ENCODE data around the gene KLF12. TPM values are rescaled to one million over a fixed set of nuclear protein-coding genes. Genes with fewer than 3 reads are reported as not detected.

Gene KLF12
- total RNA-seq, 1 donor from 2014 or later = 59.9 TPM

DNA sequence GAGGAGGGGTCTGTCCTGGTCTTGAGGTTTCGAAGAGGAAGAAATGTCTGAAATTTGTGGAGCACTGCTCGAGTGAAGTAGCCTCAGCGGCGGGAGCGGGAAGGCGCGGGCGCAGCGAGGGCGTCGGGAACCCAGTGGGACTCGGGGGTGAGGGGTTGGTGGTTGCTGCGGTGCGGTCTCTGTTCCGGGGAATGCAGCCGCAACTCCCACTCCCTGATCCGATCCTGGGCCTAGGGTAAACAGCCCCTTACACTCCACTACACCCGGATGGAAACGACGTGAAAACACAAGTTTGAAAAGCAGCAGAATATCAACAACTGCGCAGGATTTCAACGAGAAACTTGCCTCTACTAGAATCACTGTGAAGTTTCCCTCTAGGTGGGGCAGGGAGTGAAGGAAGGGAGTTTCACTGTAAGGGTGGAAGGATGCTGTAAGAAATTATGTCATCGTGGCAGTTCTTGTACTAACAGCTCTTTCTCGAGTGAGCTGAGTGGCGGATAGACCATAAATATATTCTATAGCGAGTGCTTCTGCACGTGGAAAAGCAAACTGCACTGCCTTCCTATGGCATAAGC, 2.0 kb upstream of the KLF12 start:
- peaks cover 11% of the 10 kb centered on the region for H3K9me3 Mint-ChIP-seq (ENCODE audit: unreplicated experiment)
- H3K4me1 Mint-ChIP-seq (ENCODE audit: low read depth, unreplicated experiment) = peaks cover 4% of the 10 kb centered on the region
- H3K27me3 Mint-ChIP-seq (ENCODE audit: unreplicated experiment) = peaks cover 14% of the 10 kb centered on the region
- peak; percentile 51 for DNase-seq
- no peak overlapping the region for H3K27ac Mint-ChIP-seq (ENCODE audit: unreplicated experiment)
- TF ChIP-seq, protein P1, sequence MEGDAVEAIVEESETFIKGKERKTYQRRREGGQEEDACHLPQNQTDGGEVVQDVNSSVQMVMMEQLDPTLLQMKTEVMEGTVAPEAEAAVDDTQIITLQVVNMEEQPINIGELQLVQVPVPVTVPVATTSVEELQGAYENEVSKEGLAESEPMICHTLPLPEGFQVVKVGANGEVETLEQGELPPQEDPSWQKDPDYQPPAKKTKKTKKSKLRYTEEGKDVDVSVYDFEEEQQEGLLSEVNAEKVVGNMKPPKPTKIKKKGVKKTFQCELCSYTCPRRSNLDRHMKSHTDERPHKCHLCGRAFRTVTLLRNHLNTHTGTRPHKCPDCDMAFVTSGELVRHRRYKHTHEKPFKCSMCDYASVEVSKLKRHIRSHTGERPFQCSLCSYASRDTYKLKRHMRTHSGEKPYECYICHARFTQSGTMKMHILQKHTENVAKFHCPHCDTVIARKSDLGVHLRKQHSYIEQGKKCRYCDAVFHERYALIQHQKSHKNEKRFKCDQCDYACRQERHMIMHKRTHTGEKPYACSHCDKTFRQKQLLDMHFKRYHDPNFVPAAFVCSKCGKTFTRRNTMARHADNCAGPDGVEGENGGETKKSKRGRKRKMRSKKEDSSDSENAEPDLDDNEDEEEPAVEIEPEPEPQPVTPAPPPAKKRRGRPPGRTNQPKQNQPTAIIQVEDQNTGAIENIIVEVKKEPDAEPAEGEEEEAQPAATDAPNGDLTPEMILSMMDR (IDR thresholded peaks at IDR 0.05; ENCODE audit: partially characterized antibody, unreplicated experiment) = no peak
- H3K4me3 Mint-ChIP-seq (ENCODE audit: unreplicated experiment) = no peak overlapping the region
- H3K36me3 Mint-ChIP-seq (ENCODE audit: unreplicated experiment) = no peaks in the 10 kb centered on the region

DNA sequence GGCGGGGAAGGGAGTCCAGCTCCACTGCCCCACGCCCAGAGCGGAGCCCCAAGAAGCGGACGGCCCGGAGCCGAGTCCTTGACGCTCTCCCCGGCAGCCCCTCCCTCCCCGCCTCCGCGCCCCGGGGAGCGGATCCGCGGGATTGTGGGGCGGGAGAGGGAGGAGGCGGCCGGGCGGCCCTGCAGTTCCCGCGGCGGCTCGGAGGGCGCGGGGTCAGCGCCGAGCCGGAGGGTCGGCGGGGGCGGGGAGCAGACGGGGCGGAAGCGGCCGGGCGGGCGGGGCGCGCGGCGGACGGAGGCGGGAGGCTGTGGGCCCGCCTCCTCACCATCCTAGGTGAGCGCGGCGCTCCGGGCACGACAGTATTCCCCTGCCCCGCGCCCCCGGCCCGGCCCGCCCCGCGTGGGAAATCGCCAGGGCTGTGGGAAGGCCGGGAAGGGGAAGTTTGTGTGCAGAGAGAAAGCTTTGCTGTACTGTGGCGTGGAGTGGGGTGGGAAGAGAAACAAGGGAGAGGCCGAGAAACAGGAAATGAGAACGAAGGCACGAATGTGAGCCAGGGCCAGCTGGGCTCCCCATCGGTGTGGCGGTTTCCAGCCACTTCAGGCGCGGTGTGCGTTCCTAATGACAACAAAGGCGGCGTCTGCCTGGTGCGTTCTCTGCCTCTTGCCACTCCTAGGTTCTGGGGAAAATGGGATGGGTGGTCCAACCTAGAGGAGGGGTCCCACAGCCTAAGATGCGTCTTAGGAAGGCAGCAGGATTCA, 1.3 kb upstream of the KLF12 start:
- TF ChIP-seq, protein P1 (IDR thresholded peaks at IDR 0.05; ENCODE audit: partially characterized antibody, unreplicated experiment) = no peak
- H3K4me3 Mint-ChIP-seq (ENCODE audit: unreplicated experiment) = no peak overlapping the region
- no peaks in the 10 kb centered on the region for H3K36me3 Mint-ChIP-seq (ENCODE audit: unreplicated experiment)
- peaks cover 13% of the 10 kb centered on the region for H3K27me3 Mint-ChIP-seq (ENCODE audit: unreplicated experiment)
- DNase-seq = peak; percentile 87
- peaks cover 11% of the 10 kb centered on the region for H3K9me3 Mint-ChIP-seq (ENCODE audit: unreplicated experiment)
- H3K4me1 Mint-ChIP-seq (ENCODE audit: low read depth, unreplicated experiment) = peaks cover 9% of the 10 kb centered on the region
- no peak overlapping the region for H3K27ac Mint-ChIP-seq (ENCODE audit: unreplicated experiment)

DNA sequence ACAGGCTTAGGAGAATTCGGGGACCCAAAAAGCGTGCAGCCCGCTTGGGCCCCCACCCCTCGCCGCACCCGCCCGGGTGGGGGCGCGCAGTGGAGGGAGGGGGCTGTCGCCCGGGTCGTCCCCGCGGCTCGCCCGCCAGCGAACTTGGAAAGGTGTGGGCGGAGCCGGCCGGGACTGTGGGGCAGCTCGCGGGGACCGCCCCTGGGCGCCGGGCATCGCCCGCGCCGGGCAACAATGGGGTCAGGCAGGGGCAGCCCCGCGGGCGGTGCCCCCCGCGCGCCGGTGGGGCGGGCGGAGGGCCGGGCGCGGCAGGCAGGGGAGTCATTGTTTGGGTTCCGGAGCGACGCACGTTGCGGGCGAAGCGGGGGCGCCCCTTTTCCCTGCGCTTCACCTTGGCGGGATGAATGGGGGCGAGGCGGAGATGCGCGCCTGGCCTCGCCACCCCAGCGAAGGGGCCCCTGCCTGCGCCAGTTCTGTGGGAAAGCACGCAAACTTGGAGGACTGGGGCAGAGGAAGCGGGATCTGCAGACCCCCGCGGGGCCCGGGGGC, 647 bp upstream of the KLF12 start:
- Mint-ChIP-seq H3K4me3 (ENCODE audit: unreplicated experiment) (peak overlapping the region; percentile 63), H3K9me3 (ENCODE audit: unreplicated experiment) (peaks cover 11% of the 10 kb centered on the region), H3K27me3 (ENCODE audit: unreplicated experiment) (peaks cover 12% of the 10 kb centered on the region), H3K36me3 (ENCODE audit: unreplicated experiment) (no peaks in the 10 kb centered on the region), H3K4me1 (ENCODE audit: low read depth, unreplicated experiment) (peaks cover 10% of the 10 kb centered on the region), H3K27ac (ENCODE audit: unreplicated experiment) (no peak overlapping the region)
- DNase-seq = peak; percentile 67
- TF ChIP-seq, protein P1 (IDR thresholded peaks at IDR 0.05; ENCODE audit: partially characterized antibody, unreplicated experiment) = no peak

DNA sequence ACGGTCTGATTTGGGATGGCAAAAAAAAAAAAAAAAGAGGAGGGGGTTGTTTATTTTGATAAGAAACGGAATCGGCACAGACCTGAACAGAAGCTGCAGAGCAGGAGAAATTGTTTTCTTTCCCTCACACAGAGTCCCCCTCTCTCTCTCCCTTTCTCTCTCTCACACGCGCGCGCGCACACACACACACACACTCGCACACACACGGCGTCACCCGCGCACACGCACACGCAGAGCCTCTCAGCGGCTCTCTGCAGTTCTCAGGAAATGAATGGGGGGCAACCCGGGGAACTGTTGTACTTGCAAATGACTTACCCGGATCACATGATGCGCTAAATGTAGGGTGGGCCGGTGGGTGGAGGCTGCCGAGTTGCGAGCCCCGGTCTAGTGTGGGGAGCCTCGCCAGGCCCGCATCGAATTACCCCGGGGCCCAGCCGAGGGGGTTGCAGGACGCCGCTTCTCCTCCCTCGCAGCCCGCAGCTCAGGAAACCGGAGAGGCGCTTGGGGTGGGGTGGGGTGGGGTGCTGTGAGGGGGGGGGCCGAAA, 475 bp downstream of the KLF12 start:
- H3K4me1 Mint-ChIP-seq (ENCODE audit: low read depth, unreplicated experiment) = peaks cover 15% of the 10 kb centered on the region
- peak; percentile 82 for DNase-seq
- peaks cover 13% of the 10 kb centered on the region for H3K9me3 Mint-ChIP-seq (ENCODE audit: unreplicated experiment)
- TF ChIP-seq, protein P1 (IDR thresholded peaks at IDR 0.05; ENCODE audit: partially characterized antibody, unreplicated experiment) = no peak
- H3K4me3 Mint-ChIP-seq (ENCODE audit: unreplicated experiment) = peak overlapping the region; percentile 100
- H3K27ac Mint-ChIP-seq (ENCODE audit: unreplicated experiment) = peak overlapping the region; percentile 99
- H3K36me3 Mint-ChIP-seq (ENCODE audit: unreplicated experiment) = no peaks in the 10 kb centered on the region
- peaks cover 12% of the 10 kb centered on the region for H3K27me3 Mint-ChIP-seq (ENCODE audit: unreplicated experiment)

All from glutamatergic neuron (in vitro differentiated cells).